UCSD-AML1 (cell line): ENCODE results near the gene RBM4B.
"Not testable (repeated sequence)": the region's sequence is repeated elsewhere in the genome, so short reads cannot be mapped to it uniquely, and the experiment has no call there.

Experiments used
- DNase-seq: peaks from one replicate; lab custom pipeline; 2025; ENCODE audit not compliant: unreplicated experiment; lab: John Stamatoyannopoulos, UW

Gene RBM4B, protein sequence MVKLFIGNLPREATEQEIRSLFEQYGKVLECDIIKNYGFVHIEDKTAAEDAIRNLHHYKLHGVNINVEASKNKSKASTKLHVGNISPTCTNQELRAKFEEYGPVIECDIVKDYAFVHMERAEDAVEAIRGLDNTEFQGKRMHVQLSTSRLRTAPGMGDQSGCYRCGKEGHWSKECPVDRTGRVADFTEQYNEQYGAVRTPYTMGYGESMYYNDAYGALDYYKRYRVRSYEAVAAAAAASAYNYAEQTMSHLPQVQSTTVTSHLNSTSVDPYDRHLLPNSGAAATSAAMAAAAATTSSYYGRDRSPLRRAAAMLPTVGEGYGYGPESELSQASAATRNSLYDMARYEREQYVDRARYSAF

DNA sequence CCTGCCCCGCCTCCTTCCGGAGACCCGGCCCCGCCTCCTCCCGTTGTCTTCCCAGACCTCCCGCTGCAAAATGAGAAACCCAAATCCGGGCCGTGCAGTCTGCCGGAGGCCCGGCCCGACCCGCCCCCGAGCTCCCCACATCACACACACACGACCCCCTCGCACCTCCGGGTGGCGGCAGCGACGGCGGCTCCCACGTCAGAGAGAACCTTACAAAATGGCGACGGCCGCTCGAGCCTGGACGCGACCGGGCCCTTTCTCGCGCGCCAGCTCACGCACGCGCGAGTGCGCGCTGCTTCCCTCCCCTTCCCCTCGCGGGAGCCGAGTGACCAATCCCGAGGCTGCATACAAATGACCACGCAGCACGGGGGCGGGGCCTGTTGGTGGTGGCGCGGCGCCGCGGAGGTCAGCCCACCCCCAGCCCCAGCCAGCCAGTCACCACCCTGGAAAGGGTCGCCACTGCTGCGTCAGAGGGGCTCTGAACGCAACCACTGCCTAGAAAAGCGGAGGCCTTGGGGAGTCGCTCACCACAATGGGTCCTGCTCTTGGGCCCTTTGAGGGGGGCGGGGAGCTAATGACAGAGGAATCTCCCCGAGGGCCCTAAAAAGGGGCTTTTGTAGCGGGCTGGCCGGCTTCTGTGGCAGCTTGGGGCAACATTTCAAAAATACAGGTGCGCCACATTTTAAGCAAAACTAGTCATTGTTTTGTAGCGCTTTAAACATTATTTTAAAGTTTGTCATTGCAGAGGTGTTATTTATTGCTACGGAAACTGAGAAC lies at the start of gene RBM4B:
Gene RBM4B, minus strand, starts transcription at position 289 of the 777 bp plus-strand sequence. CDS start 808 bp downstream, outside the sequence.
- peak; percentile 97 for DNase-seq

GRCh38 chr11:66725647-66726046 lies 48.0 kb upstream of the RBM4B start:
- DNase-seq, result no peak

GRCh38 chr11:66725114-66725513 lies 47.4 kb upstream of the RBM4B start:
- DNase-seq, result no peak

DNA sequence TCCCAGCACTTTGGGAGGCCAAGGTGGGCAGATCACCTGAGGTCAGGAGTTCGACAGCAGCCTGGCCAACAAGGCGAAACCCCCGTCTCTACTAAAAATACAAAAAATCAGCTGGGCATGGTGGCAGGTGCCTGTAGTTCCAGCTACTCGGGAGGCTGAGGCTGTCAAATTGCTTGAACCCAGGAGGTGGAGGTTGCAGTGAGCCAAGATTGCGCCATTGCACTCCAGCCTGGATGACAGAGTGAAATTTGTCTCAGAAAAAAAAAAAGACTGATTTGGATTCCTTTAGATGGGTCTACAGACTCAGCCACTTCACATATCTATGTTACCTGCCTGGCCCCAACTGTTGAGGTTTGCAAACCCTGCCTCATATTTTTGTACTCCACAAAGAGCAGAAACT lies 46.5 kb upstream of the RBM4B start:
- not testable (repeated sequence) for DNase-seq

DNA sequence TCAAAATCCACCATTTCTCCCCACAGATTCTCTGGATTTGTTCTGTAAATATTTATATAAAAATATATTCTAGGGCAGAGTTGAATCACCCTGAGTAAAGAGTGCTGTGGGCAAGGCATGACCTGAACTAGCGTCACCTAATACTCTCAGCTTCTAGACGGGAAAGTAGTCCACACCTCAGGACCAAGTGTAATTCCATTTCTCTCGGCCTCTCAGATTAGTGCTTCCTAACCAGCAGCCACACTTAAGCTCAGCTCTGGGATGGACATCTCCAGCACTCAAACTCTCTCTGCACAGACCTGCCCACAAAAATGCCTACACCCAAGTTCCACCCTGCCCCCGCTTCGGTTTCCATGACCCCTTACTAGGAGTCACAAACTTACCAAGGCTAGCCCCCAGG lies 46.0 kb upstream of the RBM4B start:
- DNase-seq, result no peak

GRCh38 chr11:66722745-66723651 lies 45.3 kb upstream of the RBM4B start:
- DNase-seq, result no peak

GRCh38 chr11:66721939-66722338 lies 44.3 kb upstream of the RBM4B start:
- DNase-seq, result no peak

DNA sequence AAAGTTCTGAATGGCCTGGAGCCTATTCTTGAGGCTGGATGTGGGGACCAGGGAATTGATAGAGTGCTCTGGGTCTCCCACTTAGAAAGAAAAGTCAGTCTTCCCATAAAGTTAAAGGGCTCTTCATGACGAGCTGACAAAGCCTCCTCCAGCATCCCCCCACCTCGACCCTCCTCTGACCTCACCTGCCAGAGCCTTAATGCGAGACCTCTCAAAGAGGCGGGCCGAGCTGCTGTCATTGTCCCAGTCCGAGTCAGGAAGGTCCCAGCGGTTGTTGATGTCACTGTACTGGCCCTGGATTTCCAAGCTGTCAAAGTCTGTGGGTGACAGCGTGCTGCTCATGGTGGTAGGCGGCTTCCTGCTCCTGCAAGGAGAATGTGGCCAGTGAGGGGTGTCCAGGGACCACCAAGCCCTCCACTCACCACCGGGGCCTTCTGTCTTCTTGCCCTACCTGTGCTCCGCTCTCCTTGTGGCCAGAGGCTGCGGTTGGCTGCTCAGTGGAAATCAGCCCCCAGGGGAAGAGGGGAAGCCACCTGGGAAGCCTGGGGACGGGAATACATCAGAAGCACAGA lies 43.3 kb upstream of the RBM4B start:
- no peak for DNase-seq

DNA sequence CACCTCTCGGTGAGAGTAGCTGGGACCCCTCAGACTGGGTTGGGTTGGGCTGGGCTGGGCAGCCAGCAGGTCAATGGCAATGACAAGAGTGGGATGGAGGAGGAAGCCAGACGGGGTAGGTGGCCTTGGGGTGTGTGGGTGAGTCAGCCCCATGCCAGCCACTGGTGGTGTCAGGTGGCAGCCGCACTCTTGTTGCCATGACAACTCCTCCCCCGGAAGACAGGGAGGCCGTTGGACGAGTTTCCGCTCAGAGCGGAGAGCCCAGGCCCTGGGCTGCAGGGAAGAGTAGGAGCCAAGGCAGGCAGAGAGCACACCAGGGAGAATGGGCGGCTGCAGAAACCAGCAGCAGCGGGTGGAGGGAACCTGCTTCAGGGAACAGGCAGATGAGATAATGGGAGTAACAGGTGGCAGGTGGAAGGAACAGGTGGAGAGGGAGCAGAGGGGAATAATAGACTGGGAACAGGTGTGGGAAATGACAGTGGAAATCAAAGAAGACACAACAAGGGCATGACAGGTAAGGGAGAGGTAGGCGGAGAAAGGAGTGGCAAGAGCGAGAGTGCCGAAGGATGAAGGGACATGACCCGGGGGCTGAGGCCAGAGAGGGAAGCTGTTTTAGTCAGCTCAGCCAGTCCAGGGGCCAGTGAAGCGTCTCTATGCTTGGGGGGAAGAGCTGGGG lies 42.7 kb upstream of the RBM4B start:
- peak; percentile 81 for DNase-seq

GRCh38 chr11:66719111-66719872 lies 41.6 kb upstream of the RBM4B start:
- DNase-seq, result no peak

DNA sequence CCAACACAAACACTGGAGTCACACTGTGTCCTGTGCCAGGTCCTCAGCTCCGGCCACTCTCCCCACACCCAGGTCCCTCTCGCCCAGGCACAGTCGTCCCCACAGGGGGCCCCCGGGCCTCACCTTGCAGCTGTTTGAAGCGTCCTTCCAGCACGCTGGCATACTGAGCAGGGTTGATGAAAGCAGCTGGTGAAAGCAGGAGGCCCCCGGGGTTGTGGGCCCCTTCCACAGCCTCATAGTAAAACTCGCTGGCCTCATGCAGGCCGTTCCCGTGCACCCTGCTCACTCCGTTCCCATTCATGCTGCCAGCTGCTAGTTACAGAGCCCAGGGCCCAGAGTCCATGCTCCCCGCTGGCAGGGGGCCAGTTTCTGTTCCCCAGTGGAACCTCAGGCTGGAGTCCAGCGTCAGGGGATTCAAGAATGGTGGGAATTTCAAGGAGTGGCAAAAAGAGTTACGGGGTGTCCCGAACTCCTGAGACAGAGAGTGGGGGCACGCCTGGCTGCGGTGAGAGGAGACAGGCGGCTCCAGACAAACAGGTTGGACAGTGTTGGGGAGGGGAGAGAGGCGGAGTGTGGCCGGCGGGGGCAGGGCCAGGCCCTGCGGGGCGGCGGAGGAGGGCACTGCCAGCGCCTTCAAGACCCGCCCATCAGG lies 40.8 kb upstream of the RBM4B start:
- no peak for DNase-seq

DNA sequence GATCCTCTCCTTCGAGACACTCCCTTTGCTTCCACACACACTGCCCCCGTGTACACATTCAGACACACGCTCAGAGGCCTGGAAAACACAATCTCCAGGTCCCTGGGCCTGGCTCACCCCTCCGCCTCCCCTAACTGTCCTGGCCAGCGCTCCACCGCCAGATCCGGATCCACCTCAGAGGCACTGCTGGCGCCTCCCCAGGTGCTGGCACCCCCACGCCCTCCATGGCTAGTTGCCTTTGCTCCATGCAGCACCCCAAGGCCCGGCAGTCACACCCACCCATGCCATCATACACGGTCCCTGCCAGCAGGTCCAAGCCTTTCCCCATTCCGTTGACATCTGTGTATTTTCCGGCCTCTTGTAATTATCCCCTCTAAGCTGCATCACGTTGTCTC lies 40.2 kb upstream of the RBM4B start:
- DNase-seq, result no peak

GRCh38 chr11:66716996-66717395 lies 39.3 kb upstream of the RBM4B start:
- DNase-seq, result no peak

DNA sequence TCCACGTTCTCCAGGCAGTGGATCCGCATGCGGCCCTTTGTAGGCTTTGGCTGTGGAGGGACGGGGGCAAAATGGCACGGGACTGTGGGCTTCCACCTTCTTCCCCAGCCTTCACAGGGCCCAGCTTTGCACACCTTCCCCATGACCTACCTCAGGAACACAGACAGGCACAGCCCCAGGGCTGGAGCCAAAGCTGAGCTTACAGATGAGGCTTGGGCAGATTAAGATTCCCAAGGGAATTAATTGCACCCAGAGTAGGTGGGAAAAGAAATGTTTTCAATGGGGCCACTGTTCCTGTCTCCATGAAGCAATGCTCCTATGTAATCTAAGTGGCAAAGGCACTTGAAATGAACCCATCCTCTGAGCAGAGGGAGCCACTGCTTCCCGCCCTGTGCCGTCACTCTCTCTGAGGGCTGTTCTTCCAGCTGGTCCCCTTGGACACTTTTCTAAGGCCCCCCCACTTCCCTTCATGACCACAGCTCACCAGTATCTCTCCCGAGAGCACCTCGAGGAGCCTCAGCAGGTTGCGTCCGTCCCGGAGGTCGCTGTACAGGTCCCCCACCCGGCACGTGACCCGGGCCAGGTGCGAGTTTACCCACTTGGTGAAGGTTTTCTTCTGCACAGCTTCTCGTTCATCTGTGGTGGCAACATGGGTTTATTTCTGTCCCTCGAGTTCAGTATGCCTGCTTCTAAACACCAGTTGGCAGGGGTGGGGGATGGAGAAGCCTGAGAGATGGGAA lies 37.8 kb upstream of the RBM4B start:
- no peak for DNase-seq

DNA sequence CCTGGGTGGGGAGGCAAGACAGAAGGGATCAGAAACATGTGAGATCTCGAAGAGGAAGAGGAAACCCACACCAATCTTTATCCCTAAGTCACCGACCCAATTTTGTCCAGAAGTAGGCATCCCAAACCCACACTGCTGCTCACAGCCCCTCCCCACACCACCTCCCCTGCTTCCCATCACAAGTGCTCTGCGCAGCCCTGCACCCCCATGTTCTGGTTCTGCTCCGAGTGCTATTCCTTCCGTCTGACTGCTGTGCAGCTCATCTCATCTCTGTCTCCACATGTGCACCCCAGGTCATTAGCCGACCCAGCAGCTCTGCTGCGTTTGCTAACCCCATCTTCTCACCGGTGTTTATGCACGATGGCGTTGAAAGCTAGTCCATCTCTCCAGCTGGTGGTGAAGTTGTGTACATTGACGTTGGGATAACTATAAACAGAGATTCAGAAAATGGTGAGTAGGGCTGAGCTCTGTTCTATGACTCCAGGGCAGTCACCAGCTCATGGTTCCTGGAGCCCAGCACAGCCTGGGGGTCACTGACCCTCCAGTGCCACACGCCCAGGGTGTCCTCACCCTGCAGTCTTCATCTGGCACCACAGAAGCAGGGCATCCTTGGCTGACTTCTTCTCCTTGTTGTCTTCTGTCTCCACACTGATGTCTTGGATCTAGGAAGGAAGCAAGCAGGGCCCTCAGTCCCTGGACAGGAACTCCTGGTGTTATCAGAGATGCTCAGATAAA lies 36.2 kb upstream of the RBM4B start:
- no peak for DNase-seq

DNA sequence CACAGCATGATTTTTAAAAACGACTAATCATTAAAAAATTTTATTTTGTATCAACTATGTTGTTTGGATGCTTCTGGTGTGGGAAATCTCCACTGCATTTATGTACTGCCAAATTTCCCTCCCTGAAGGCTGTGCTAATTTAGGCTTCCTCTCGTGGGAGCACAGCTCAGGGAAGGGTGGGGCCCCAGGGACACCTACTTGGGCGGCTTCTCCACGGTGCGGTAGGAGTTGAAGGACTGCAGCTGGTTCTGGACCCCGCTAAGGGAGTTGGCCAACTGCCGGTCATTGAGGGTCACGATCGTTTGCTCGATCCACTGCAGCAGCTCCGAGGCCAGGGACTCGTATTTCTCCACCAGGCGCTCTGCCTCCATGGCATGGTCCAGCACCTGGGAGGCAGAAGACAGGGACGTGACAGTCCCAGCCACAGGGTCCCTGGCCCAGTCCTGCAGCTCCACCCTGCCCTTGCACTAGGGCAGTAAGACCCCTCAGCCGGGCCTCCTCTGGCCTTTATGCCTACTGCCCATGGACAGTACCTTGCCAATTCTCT lies 32.8 kb upstream of the RBM4B start:
- DNase-seq, result no peak

DNA sequence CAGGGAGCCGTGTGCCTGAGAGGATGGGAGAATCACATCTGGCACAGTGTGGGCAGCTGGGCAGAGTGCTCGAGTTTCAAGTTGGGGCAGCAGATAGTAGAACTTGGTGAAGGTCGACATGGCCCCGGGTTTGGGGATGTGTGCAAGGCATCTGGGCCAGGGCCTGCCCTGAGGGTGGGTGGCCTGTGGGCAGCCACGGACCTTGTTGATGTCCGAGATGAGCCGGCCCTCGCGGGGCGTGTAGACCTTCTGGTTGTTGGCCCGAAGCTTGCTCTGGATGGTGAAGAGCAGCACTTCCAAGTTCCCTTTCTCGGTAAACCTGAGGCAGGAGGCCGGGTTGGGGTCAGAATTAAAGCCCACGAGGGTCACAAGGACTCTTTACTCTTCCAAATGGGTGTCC lies 31.0 kb upstream of the RBM4B start:
- DNase-seq, result no peak

DNA sequence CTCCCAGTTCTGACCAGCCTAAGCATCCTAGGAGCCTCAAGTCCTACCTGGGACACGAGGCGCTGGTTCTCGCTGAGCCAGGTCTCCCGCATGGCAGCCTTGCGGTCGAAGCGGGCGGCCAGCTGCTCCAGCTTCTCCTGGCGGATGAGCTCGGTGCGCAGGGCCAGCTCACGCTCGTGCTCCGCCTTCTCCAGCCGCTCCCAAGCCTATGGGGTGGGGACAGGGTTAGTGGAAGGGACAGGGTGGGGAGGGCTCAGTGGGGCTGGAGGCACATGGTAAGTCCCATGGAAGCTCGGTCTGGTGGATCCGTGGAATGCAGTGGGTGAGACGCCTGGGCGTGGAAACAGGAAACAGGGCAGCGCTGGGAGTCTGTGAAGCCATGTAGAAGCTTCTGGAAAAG lies 30.4 kb upstream of the RBM4B start:
- DNase-seq, result no peak
